ENCODE results near the gene NCKAP5. TPM values are rescaled to one million over a fixed set of nuclear protein-coding genes. Genes with fewer than 3 reads are reported as not detected.

The NCKAP5 gene
- total RNA-seq, 3 donors from 2014 or later (not counting 1 experiment from before 2014, with no cell fraction given), result 0.12 to 0.20 TPM; not detected in 1

DNA sequence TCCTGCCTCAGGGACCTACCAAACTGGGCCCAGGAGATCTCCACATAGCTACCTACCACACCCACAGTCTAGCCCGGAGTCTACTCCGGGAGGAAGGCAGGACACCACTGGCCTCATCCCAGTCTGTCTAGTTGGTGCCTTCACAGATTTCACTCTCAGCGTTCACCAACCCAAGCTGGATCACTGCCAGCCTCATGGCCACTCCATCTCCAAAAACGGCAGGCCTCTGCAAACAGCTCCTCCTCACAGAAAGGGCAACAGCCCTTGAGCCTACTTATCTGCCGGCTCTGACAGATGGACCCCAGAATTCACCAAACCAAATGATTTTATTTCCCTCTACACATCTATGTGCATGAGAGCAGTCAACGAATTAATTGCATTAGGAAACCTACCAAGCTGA lies 61.3 kb downstream of the NCKAP5 start:
- no peak for ATAC-seq
- Histone ChIP-seq H3K4me1 (ENCODE audit: control insufficient read depth, insufficient read depth, low read length) (no peaks in the 10 kb centered on the region), H3K9me3 (ENCODE audit: control insufficient read depth, insufficient read depth, low read length) (no peaks in the 10 kb centered on the region), H3K4me3 (ENCODE audit: low read length) (no peak overlapping the region), H3K27ac (ENCODE audit: low read length) (no peak overlapping the region), H3K27me3 (ENCODE audit: control insufficient read depth, insufficient read depth, low read length) (no peaks in the 10 kb centered on the region), H3K36me3 (ENCODE audit: control insufficient read depth, insufficient read depth, low read length) (no peaks in the 10 kb centered on the region)
- H3K27me3 Mint-ChIP-seq (ENCODE audit: low read depth in 2 of 2), result no peaks in the 10 kb centered on the region
- peaks cover 5 to 11% of the 10 kb centered on the region in 2 donors for H3K9me3 Mint-ChIP-seq
- no peaks in the 10 kb centered on the region for H3K4me1 Mint-ChIP-seq
- no peak overlapping the region for H3K4me3 Mint-ChIP-seq
- intact Hi-C loops (cut with micrococcal nuclease), result no loop called here
- WGBS (ENCODE audit: insufficient coverage), result 80% methylated on average over 6 of the region's 6 CpGs
- no peak overlapping the region for H3K27ac Mint-ChIP-seq
- no peak for DNase-seq
- TF ChIP-seq CTCF (IDR thresholded peaks at IDR 0.05), result no peak
- no peaks in the 10 kb centered on the region for H3K36me3 Mint-ChIP-seq

DNA sequence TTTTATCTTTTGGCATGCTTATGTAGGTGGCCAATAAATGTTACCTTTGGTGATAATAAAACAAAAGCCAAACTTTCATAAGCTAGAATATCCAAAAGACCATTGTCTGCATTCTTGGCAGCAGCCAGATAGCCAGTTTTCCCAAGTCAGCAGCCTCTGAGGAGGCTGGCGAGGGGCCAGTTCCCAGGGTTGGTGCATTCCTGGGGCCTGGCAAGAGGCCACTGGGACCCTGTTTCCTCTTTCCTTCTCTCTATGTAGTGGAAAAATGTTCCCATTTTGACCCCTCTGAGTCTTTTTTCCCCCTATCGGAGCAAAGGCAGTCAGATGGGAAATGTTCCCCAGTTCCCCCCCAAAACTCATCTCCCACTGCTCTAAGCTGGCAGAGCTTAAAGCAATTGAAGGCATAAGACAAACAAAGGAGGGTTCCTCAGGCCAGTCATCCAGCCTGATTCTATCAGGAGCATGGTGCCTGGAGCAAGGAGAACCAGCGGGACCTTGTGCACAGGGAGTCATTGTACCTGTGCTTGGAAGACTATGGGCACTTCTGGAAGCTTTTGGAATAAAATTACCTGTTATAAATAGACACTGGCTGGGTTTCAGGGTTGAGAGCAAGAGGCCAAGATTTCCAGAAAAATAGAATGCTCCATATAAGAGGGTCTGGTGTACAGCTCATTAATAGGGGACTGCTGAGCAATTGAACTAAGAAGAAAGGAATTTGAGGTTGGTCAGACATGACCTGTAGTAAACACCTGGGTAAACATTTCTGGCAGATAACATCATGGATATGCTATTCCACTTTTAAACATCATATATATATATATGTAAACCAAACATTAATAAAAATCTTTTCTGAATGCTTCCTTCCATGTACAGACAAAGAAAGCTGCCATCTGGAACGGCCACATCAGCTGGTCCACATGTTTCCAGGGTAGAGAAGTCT lies 63.4 kb downstream of the NCKAP5 start:
- Histone ChIP-seq H3K4me3 (ENCODE audit: low read length) (no peak overlapping the region), H3K27ac (ENCODE audit: low read length) (no peak overlapping the region), H3K36me3 (ENCODE audit: control insufficient read depth, insufficient read depth, low read length) (no peaks in the 10 kb centered on the region), H3K4me1 (ENCODE audit: control insufficient read depth, insufficient read depth, low read length) (no peaks in the 10 kb centered on the region), H3K27me3 (ENCODE audit: control insufficient read depth, insufficient read depth, low read length) (no peaks in the 10 kb centered on the region), H3K9me3 (ENCODE audit: control insufficient read depth, insufficient read depth, low read length) (no peaks in the 10 kb centered on the region)
- intact Hi-C loops (cut with micrococcal nuclease), result no loop called here
- no peaks in the 10 kb centered on the region for H3K36me3 Mint-ChIP-seq
- H3K27me3 Mint-ChIP-seq (ENCODE audit: low read depth in 2 of 2), result no peaks in the 10 kb centered on the region
- ATAC-seq (no peak), DNase-seq (no peak)
- H3K4me3 Mint-ChIP-seq, result no peak overlapping the region
- H3K9me3 Mint-ChIP-seq, result peaks cover 3 to 7% of the 10 kb centered on the region in 2 donors
- H3K27ac Mint-ChIP-seq, result no peak overlapping the region
- 61% methylated on average over 4 of the region's 4 CpGs for WGBS (ENCODE audit: insufficient coverage)
- no peak for TF ChIP-seq CTCF (IDR thresholded peaks at IDR 0.05)
- H3K4me1 Mint-ChIP-seq, result no peaks in the 10 kb centered on the region

DNA sequence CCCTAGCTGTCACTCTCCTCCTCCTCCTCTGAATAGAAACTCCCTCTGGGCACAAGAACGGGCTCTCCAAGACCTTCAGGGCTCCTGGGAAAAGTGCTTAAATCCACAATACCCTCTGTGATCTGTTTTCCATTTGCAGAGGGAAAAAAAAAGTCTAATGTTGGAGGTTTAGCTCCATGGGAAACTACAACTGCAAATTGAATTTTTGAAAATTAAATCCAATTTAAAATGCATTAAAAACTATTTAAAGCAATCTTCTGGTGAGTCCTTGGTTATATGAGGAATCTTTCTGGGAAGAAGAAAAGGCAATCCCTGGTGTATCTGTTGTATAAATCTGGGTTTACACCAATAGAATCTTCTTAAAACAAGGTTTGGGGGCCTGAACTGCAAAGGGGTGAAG lies 64.3 kb downstream of the NCKAP5 start:
- no peak for DNase-seq
- Mint-ChIP-seq H3K9me3 (peaks cover 3 to 5% of the 10 kb centered on the region in 2 donors), H3K27me3 (ENCODE audit: low read depth in 2 of 2) (no peaks in the 10 kb centered on the region), H3K4me1 (no peaks in the 10 kb centered on the region), H3K4me3 (no peak overlapping the region), H3K36me3 (no peaks in the 10 kb centered on the region), H3K27ac (no peak overlapping the region)
- Histone ChIP-seq H3K36me3 (ENCODE audit: control insufficient read depth, insufficient read depth, low read length) (no peaks in the 10 kb centered on the region), H3K9me3 (ENCODE audit: control insufficient read depth, insufficient read depth, low read length) (no peaks in the 10 kb centered on the region), H3K27ac (ENCODE audit: low read length) (no peak overlapping the region), H3K27me3 (ENCODE audit: control insufficient read depth, insufficient read depth, low read length) (no peaks in the 10 kb centered on the region), H3K4me3 (ENCODE audit: low read length) (no peak overlapping the region), H3K4me1 (ENCODE audit: control insufficient read depth, insufficient read depth, low read length) (no peaks in the 10 kb centered on the region)
- TF ChIP-seq CTCF (IDR thresholded peaks at IDR 0.05), result no peak
- intact Hi-C loops (cut with micrococcal nuclease), result no loop called here
- WGBS (ENCODE audit: insufficient coverage), result 67% methylated on average over 1 of the region's 1 CpG
- ATAC-seq, result no peak
